ENCODE results near the gene CLBA1. TPM values are rescaled to one million over a fixed set of nuclear protein-coding genes. Genes with fewer than 3 reads are reported as not detected.
"Not testable (repeated sequence)": the region's sequence is repeated elsewhere in the genome, so short reads cannot be mapped to it uniquely, and the experiment has no call there.

The CLBA1 gene
- total RNA-seq, 4 donors from 2014 or later: 2.2 to 11.7 (median 6.5) TPM

- 86 to 88% methylated on average over 17 of the region's 17 CpGs for WGBS, 2 donors
- no peak for DNase-seq (ENCODE audit: low spot score in 2 of 2)
- intact Hi-C loops (cut with DNase I; ENCODE audit: low total_unique reads): no loop called here
- TF ChIP-seq POLR2A (IDR thresholded peaks at IDR 0.05): no peak
- TF ChIP-seq, protein P1, sequence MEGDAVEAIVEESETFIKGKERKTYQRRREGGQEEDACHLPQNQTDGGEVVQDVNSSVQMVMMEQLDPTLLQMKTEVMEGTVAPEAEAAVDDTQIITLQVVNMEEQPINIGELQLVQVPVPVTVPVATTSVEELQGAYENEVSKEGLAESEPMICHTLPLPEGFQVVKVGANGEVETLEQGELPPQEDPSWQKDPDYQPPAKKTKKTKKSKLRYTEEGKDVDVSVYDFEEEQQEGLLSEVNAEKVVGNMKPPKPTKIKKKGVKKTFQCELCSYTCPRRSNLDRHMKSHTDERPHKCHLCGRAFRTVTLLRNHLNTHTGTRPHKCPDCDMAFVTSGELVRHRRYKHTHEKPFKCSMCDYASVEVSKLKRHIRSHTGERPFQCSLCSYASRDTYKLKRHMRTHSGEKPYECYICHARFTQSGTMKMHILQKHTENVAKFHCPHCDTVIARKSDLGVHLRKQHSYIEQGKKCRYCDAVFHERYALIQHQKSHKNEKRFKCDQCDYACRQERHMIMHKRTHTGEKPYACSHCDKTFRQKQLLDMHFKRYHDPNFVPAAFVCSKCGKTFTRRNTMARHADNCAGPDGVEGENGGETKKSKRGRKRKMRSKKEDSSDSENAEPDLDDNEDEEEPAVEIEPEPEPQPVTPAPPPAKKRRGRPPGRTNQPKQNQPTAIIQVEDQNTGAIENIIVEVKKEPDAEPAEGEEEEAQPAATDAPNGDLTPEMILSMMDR (IDR thresholded peaks at IDR 0.05): no peak
- H3K4me3 ChIP-seq (ENCODE audit: low read depth, poor library complexity, severe bottlenecking): no peak overlapping the region
Measured at GRCh38 chr14:105034315-105035039, 48.9 kb downstream of the CLBA1 start.

DNA sequence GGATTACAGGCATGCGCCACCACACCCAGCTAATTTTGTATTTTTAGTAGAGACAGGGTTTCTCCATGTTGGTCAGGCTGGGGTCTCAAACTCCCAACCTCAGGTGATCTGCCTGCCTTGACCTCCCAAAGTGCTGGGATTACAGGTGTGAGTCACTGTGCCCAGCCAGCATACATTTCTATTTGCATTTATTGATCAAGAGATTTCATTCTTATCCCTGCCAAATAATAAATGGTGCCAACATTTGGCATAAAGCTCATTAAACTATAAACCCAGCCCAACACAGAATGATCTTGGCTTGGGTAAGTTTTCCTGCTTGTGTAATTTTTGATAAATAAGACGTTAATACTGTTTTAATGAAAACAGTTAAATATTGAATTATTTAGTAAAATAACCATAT is 50.0 kb downstream of the CLBA1 start:
- H3K4me3 ChIP-seq (ENCODE audit: low read depth, poor library complexity, severe bottlenecking); DNase-seq (ENCODE audit: low spot score in 2 of 2); intact Hi-C loops (cut with DNase I; ENCODE audit: low total_unique reads): not testable (repeated sequence)
- WGBS, 2 donors: 61 to 63% methylated on average over 2 of the region's 2 CpGs

- TF ChIP-seq POLR2A (IDR thresholded peaks at IDR 0.05): no peak
- TF ChIP-seq, protein P1 (IDR thresholded peaks at IDR 0.05): no peak
- WGBS, 2 donors: 77 to 78% methylated on average over 14 of the region's 14 CpGs
- intact Hi-C loops (cut with DNase I; ENCODE audit: low total_unique reads): loop anchor here (10.0 kb wide), 1 partner anchor 145 kb away; no protein-coding TSS in a partner anchor
- H3K4me3 ChIP-seq (ENCODE audit: low read depth, poor library complexity, severe bottlenecking): no peak overlapping the region
- DNase-seq (ENCODE audit: low spot score in 2 of 2): no peak
Measured at GRCh38 chr14:105039458-105040205, 54.0 kb downstream of the CLBA1 start.

DNA sequence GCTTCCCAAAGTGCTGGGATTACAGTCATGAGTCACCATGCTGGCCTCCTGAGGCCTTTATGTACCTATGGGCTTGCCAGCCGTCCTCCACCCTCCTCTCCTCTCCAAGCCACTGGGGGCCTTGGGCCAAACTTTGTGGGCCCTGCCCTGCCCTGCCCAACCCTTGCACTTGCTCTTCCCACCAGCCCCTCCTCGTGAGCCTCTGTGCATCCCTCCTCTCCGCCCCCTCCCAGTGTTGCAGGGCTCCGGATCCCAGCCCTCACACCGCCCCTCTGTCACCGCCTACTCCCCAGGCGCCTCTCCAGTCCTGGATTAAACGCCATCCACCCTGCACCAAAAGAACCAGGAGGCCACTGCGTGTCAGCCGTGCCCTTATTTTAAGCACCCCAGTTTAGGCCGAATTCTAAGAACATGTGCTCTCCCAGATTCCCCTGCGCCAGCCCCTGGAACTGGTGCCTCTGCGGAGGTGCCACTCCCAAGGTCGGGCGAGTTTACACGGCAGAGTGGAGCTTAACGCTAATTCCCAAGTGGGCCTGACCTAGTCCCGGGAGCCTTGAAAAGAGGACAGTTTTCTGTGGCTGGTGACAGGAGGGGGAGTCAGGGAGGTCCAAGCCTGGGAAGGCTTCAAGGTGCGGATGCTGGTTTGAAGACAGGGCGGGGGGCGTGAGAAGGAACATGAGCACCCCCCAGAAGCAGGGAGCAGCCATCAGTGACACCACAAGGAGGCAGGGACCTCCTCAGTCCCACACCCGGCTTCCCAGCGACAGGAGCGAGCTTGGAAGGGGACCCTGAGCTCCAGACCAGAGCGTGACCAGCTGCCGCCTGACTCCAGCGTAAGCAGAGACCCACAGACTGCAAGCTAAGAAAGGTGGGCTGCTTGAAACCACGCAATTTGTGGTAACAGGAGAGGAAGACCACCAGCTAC is 56.5 kb downstream of the CLBA1 start:
- no peak for DNase-seq (ENCODE audit: low spot score in 2 of 2)
- intact Hi-C loops (cut with DNase I; ENCODE audit: low total_unique reads): loop anchor here (10.0 kb wide), 1 partner anchor 147 kb away; no protein-coding TSS in a partner anchor
- 55 to 62% methylated on average over 28 of the region's 28 CpGs for WGBS, 2 donors
- no peak overlapping the region for H3K4me3 ChIP-seq (ENCODE audit: low read depth, poor library complexity, severe bottlenecking)
- no peak for TF ChIP-seq POLR2A (IDR thresholded peaks at IDR 0.05)
- TF ChIP-seq, protein P1 (IDR thresholded peaks at IDR 0.05): no peak

- TF ChIP-seq POLR2A (IDR thresholded peaks at IDR 0.05): no peak
- TF ChIP-seq, protein P1 (IDR thresholded peaks at IDR 0.05): no peak
- no peak overlapping the region for H3K4me3 ChIP-seq (ENCODE audit: low read depth, poor library complexity, severe bottlenecking)
- DNase-seq (ENCODE audit: low spot score in 2 of 2): no peak
- intact Hi-C loops (cut with DNase I; ENCODE audit: low total_unique reads): loop anchor here (10.0 kb wide), 1 partner anchor 148 kb away; no protein-coding TSS in a partner anchor
- 92 to 93% methylated on average over 13 to 17 of the region's 17 CpGs for WGBS, 2 donors
Measured at GRCh38 chr14:105042813-105043212, 57.2 kb downstream of the CLBA1 start.

All from lower leg skin (tissue), 4 donors.